Mucosa of stomach (tissue), 1 donor: ENCODE measurements around the gene PHF11.
"Not testable (repeated sequence)": the region's sequence is repeated elsewhere in the genome, so short reads cannot be mapped to it uniquely, and the experiment has no call there.

Experiments used
- H3K27me3 ChIP-seq: one replicate; pipeline ENCODE4 v1.7.0; 2013; ENCODE audit warnings: mild to moderate bottlenecking, low read length; ENCODE audit not compliant: control insufficient read depth, insufficient read depth
- H3K36me3 ChIP-seq: one replicate; pipeline ENCODE4 v1.7.0; 2013; ENCODE audit warnings: low read length; ENCODE audit not compliant: control insufficient read depth, insufficient read depth
- H3K4me1 ChIP-seq: one replicate; pipeline ENCODE4 v1.7.0; 2013; ENCODE audit warnings: mild to moderate bottlenecking, low read length; ENCODE audit not compliant: control insufficient read depth, insufficient read depth
- H3K4me3 ChIP-seq: one replicate; pipeline ENCODE4 v1.7.0; 2013; ENCODE audit warnings: low read length
- H3K9ac ChIP-seq: one replicate; pipeline ENCODE4 v1.7.0; 2013; ENCODE audit warnings: mild to moderate bottlenecking, low read length, moderate library complexity
- H3K9me3 ChIP-seq: one replicate; pipeline ENCODE4 v1.7.0; 2013; ENCODE audit warnings: mild to moderate bottlenecking, low read length, moderate library complexity; ENCODE audit not compliant: control insufficient read depth
- donor health status: Pancreatic carcinoma.

PHF11 gene

DNA sequence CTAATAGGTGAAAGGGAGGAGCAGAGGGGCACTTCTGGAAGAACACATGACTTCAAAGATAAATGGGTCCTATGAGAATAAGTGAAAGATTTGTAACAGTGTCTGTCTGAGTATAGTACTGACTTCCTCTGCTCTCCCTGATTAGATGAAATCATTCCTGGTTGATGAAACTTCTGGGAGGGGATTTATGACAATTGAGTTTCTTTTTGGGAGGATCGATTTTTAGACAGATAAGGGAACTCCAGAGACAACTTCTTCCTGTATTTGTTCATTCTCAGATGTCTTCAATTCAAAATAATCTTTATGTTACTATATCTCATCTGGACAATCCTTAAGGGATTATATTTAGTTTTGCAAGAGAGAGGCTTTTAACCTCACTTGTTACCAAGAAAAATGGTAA, 31.7 kb upstream of the PHF11 start:
- Histone ChIP-seq H3K4me1 (no peaks in the 10 kb centered on the region), H3K9me3 (no peaks in the 10 kb centered on the region), H3K27me3 (no peaks in the 10 kb centered on the region), H3K4me3 (no peak overlapping the region), H3K9ac (no peak overlapping the region), H3K36me3 (peaks cover 4% of the 10 kb centered on the region)

DNA sequence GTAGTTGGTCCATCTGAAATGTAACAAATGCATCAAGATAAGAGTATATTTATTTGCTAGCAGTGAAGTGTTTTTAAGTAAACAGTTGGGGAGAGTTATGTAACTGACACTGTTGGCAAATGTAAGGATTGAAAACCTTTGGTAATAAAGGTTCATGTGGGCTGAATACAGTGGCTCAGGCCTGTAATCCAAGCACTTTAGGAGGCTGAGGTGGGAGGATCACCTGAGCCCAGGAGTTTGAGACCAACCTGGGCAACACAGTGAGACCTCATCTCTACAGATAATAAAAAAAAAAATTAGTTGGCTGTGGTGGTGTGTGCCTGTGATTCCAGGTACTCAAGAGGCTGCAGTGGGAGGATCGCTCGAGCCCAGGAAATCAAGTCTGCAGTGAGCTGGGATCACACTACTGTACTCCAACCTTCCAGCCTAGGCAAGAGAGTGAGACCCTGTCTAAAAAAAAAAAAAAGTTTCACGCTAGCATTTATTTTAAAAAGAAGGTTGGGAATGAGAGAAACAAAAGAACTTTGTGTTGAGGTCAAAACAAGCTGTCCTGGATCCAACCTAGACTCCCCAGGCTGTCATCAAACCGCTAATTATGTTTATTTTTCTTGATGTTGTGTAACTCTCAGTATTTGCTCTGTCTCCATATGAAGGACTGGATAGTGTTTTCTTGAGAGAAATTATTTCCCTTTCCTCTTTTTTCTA, 31.0 kb upstream of the PHF11 start:
- H3K36me3 ChIP-seq, result peaks cover 4% of the 10 kb centered on the region
- no peaks in the 10 kb centered on the region for H3K4me1 ChIP-seq
- H3K4me3 ChIP-seq, result no peak overlapping the region
- H3K9ac ChIP-seq, result no peak overlapping the region
- no peaks in the 10 kb centered on the region for H3K27me3 ChIP-seq
- no peaks in the 10 kb centered on the region for H3K9me3 ChIP-seq

DNA sequence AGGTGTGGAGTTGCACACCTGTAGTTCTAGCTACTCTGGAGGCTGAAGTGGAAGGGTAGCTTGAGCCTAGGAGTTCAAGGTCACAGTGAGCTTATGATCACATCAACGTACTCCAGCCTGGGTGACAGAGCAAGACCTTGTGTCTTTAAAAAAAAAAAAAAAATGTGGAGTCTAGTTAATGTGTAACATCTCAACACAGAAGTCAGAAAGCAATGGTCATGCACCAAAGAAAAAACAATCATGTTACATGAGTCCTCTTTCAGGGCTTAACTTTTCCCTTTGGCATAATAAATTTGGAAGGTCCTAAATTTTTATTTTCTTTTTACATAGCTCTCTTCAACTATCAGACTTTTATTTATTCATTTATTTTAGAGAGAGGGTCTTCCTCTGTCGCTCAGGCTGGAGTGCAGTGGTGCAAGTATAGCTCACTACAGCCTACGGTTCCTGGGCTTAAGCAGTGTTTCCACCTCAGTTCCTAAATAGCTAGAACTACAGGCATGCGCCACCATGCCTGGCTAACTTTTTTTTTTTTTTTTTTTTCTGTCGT, 29.4 kb upstream of the PHF11 start:
- no peaks in the 10 kb centered on the region for H3K9me3 ChIP-seq
- no peaks in the 10 kb centered on the region for H3K4me1 ChIP-seq
- no peaks in the 10 kb centered on the region for H3K27me3 ChIP-seq
- peaks cover 4% of the 10 kb centered on the region for H3K36me3 ChIP-seq
- no peak overlapping the region for H3K4me3 ChIP-seq
- no peak overlapping the region for H3K9ac ChIP-seq

DNA sequence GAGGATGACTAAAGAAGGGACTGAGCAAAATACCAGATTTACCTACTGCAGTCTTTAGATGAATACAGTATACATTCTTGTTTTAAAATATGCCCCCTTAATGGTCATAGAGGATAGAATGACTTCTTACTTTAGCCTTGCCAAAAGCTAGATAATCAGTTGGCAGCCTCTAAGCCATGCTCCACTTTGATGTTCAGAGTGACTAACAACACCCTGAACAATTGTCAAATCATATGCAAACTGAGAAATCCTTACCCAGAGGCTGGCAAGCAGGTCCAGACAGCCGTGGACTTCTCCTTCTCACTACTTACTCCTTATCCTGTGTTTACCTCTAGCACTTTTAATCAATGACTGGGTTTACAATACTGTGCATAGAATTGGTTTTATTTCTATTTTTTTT, 23.6 kb upstream of the PHF11 start:
- Histone ChIP-seq H3K36me3 (no peaks in the 10 kb centered on the region), H3K4me3 (no peak overlapping the region), H3K27me3 (no peaks in the 10 kb centered on the region), H3K9me3 (no peaks in the 10 kb centered on the region), H3K4me1 (no peaks in the 10 kb centered on the region), H3K9ac (no peak overlapping the region)

DNA sequence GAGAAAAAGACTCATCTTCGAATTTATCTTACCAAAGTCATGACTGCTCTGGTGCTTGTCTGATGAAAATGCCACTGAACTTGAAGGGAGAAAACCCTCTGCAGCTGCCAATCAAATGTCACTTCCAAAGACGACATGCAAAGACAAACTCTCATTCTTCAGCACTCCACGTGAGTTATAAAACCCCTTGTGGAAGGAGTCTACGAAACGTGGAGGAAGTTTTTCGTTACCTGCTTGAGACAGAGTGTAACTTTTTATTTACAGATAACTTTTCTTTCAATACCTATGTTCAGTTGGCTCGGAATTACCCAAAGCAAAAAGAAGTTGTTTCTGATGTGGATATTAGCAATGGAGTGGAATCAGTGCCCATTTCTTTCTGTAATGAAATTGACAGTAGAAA, 19.2 kb upstream of the PHF11 start:
- Histone ChIP-seq H3K9ac (no peak overlapping the region), H3K4me1 (no peaks in the 10 kb centered on the region), H3K4me3 (no peak overlapping the region), H3K36me3 (no peaks in the 10 kb centered on the region), H3K9me3 (no peaks in the 10 kb centered on the region), H3K27me3 (no peaks in the 10 kb centered on the region)

DNA sequence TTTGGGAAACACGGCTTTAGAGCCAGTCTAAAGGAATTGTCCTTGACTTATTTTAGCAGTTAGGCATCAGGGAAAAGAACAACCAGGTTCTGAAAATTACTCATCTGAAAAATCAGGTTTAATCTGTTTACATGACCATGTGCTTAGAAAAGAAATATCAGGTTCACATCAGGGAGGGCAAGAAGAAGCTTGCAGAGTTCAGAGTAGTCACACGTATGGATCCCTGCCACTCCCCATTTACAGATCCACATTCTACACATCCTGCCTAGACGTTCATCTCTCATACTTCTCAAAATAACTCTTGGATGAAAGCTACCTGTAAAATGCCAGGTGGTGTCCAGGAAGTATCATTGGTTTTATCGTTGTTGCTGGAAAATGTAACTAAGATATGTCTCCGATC, 14.0 kb upstream of the PHF11 start:
- no peaks in the 10 kb centered on the region for H3K27me3 ChIP-seq
- no peaks in the 10 kb centered on the region for H3K36me3 ChIP-seq
- H3K9ac ChIP-seq, result no peak overlapping the region
- H3K9me3 ChIP-seq, result no peaks in the 10 kb centered on the region
- H3K4me1 ChIP-seq, result no peaks in the 10 kb centered on the region
- H3K4me3 ChIP-seq, result no peak overlapping the region

DNA sequence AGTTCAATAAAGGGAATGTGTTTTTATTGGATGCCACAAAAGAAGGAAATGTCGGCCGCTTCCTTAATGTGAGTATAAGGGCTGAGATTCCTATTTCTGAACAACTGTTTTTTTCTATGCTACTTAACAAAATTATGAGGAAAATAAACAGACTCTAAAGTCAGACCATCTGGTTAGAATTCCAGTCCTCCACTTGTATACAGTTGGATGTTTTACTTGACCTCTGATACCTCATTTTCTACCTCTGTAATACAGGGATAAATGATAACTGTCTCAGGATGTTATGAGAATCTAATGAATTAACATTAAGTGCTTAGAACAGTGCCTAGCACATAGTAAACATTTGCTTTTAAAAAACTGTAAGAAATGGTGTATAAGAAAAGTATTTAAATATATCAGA, 7.2 kb upstream of the PHF11 start:
- no peaks in the 10 kb centered on the region for H3K27me3 ChIP-seq
- H3K9ac ChIP-seq, result no peak overlapping the region
- no peak overlapping the region for H3K4me3 ChIP-seq
- H3K36me3 ChIP-seq, result no peaks in the 10 kb centered on the region
- H3K4me1 ChIP-seq, result no peaks in the 10 kb centered on the region
- no peaks in the 10 kb centered on the region for H3K9me3 ChIP-seq

DNA sequence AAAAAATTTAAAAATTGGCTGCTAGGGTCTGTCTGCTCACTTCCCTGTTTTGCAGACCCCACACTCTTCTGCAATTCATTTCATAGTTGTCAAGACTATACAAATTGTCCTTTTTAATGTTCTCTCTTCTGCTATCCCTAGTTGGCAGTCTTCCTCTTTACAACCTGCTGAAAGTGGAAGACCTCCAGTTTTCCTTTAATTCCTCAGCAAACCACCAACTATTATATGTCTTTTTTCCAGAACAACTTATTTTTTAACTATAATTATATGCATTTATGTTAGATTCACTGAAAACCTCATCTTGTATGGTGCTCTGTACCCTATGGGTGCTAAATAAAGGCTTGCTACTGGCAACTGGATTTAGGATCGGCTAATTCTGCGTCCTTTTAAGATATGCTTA, 1.1 kb upstream of the PHF11 start:
- Histone ChIP-seq H3K4me1 (peaks cover 5% of the 10 kb centered on the region), H3K4me3 (peak overlapping the region; percentile 61), H3K36me3 (no peaks in the 10 kb centered on the region), H3K9ac (peak overlapping the region; percentile 89), H3K27me3 (no peaks in the 10 kb centered on the region), H3K9me3 (no peaks in the 10 kb centered on the region)

DNA sequence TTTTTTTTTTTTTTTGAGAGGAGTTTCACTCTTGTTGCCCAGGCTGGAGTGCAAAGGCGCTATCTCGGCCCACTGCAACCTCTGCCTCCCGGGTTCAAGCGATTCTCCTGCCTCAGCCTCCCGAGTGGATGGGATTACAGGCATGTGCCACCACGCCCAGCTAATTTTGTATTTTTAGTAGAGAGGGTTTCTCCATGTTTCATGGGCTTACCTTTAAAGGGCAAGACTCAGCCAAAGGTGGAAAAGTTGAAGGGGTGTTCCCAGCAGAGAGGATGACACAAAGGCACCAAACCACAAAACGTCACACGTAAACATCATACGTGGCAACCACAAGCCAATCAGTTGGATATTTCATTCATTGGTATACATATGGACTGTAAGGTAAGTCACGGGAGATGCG, 1.1 kb downstream of the PHF11 start:
- H3K4me3 ChIP-seq, H3K9ac ChIP-seq: not testable (repeated sequence)

DNA sequence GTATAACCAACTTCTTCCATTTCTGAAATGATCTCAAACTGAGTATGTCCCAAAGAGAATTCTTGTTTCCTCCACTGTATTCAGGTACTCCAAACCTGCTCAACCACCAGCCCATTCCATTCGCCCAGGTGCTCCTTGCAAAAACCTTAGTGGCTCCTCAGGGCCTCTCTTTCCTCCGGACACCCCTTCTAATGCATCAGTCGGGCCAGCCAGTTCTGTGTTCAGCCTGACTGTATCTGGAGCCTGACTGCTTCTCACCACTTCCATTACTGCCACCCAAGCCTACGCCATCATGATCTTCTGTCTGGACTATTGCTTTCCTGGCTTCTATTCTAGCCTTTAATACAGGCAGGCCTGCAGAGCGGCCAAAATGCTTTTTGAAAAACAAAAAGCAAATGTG, 1.5 kb downstream of the PHF11 start:
- peaks cover 5% of the 10 kb centered on the region for H3K4me1 ChIP-seq
- no peak overlapping the region for H3K9ac ChIP-seq
- no peaks in the 10 kb centered on the region for H3K36me3 ChIP-seq
- H3K9me3 ChIP-seq, result no peaks in the 10 kb centered on the region
- H3K27me3 ChIP-seq, result no peaks in the 10 kb centered on the region
- H3K4me3 ChIP-seq, result no peak overlapping the region

More for the DNA sequence above, 1.1 kb downstream of the PHF11 start:
- not testable (repeated sequence) for H3K9me3 ChIP-seq, H3K36me3 ChIP-seq, H3K4me1 ChIP-seq, H3K27me3 ChIP-seq

DNA sequence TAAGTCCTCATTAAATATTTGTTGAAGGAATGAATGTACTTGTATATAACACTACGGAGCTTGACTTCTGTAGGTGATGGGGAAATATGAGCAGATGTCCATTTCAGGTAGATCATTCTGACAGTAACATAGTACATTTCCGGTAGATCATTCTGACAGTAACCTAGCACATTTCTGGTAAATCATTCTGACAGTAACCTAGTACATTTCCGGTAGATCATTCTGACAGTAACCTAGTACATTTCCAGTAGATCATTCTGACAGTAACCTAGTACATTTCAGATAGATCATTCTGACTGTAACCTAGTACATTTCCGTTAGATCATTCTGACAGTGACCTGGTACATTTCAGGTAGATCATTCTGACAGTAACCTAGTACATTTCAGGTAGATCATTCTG, 2.5 kb downstream of the PHF11 start:
- Histone ChIP-seq H3K9ac (no peak overlapping the region), H3K4me1 (peaks cover 5% of the 10 kb centered on the region), H3K9me3 (no peaks in the 10 kb centered on the region), H3K4me3 (no peak overlapping the region), H3K36me3 (no peaks in the 10 kb centered on the region), H3K27me3 (no peaks in the 10 kb centered on the region)

DNA sequence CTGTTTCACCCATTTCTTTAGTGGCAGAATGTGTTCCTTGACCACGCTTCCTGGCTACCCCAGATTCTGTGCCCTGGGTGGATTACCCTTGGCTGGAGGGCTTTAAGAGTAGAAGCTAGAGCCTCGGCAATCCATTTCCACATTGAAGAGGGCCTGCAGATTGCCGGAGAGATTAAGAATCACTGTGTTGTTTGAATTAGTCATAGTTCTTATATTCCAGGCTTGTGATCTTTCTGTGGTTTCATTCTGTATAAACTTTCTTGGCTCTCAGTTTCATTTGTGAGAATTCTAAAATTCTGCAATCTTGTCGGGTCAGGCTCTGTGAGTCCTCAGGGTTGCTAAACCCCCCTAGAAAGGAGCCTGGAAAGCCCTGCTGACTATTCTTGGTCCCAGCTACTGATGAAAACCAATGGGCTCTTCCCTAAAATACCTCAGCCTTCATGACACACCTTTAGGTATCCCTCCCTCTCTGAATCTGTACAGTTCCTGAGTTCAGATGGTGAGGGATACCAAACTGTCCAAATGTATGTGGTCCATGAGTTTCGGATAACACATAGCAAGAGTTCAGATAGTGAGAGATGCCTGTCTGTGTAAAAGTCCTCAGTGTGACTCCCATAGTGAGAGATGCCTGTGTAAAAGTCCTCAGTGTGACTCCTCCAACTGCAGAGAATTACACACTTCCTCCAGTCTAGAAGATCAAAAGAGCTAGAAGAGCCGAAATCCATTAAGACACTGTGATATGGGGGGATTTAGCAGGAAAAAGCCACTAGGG, 4.3 kb downstream of the PHF11 start:
- no peaks in the 10 kb centered on the region for H3K36me3 ChIP-seq
- no peaks in the 10 kb centered on the region for H3K4me1 ChIP-seq
- H3K9ac ChIP-seq, result no peak overlapping the region
- H3K9me3 ChIP-seq, result no peaks in the 10 kb centered on the region
- H3K27me3 ChIP-seq, result no peaks in the 10 kb centered on the region
- H3K4me3 ChIP-seq, result no peak overlapping the region
